Measurements from ENCODE around the gene SDHA. TPM values are rescaled to one million over a fixed set of nuclear protein-coding genes. Genes with fewer than 3 reads are reported as not detected.

SDHA gene
- total RNA-seq, 1 donor from 2014 or later, result 75.0 TPM

DNA sequence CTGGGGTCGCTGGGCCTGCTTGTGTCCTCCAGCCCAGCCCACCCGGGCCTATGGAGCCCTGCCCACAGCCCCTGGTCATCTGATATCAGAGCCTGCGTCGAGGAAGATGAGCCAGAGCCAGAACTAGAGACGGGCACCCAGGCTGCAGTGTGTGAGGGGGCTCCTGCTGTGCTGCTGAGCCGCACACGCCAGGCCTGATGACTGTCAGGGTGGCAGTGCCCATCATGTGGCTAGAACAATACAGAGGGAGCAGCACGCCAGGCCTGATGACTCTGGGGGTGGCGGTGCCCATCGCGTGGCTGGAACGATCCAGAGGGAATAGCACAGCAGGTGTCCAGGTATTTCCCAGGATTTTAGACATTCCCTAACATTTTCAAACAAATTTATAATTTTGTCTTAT is 36.0 kb upstream of the SDHA start:
- TF ChIP-seq, protein P1, sequence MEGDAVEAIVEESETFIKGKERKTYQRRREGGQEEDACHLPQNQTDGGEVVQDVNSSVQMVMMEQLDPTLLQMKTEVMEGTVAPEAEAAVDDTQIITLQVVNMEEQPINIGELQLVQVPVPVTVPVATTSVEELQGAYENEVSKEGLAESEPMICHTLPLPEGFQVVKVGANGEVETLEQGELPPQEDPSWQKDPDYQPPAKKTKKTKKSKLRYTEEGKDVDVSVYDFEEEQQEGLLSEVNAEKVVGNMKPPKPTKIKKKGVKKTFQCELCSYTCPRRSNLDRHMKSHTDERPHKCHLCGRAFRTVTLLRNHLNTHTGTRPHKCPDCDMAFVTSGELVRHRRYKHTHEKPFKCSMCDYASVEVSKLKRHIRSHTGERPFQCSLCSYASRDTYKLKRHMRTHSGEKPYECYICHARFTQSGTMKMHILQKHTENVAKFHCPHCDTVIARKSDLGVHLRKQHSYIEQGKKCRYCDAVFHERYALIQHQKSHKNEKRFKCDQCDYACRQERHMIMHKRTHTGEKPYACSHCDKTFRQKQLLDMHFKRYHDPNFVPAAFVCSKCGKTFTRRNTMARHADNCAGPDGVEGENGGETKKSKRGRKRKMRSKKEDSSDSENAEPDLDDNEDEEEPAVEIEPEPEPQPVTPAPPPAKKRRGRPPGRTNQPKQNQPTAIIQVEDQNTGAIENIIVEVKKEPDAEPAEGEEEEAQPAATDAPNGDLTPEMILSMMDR (IDR thresholded peaks at IDR 0.05; ENCODE audit: insufficient read depth, low read length, poor library complexity, severe bottlenecking), result no peak
- H3K27me3 ChIP-seq (ENCODE audit: control insufficient read depth, insufficient read depth, low read length), result peaks cover 2% of the 10 kb centered on the region
- H3K4me3 ChIP-seq (ENCODE audit: low read depth, low read length), result no peak overlapping the region
- DNase-seq (ENCODE audit: low read depth), result no peak
- no peaks in the 10 kb centered on the region for H3K36me3 ChIP-seq (ENCODE audit: control insufficient read depth, insufficient read depth, low read length)

DNA sequence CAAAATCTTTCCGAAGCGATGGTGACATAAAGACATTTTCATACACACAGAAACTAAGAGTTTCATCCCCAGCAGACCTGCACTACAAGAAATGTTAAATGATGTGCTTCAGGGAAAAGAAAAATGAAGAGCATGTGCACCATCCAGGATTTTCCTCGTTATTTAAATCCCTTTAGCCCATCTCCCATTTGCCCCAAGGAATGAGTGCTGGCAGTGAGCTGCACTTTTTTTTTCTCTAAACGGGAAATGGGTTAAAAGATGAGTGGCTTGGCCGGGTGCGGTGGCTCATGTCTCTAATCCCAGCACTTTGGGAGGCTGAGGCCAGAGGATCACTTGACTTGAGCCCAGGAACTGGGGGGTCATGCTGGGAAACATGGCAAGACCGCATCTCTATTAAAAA is 33.6 kb upstream of the SDHA start:
- H3K36me3 ChIP-seq (ENCODE audit: control insufficient read depth, insufficient read depth, low read length), result no peaks in the 10 kb centered on the region
- DNase-seq (ENCODE audit: low read depth), result no peak

DNA sequence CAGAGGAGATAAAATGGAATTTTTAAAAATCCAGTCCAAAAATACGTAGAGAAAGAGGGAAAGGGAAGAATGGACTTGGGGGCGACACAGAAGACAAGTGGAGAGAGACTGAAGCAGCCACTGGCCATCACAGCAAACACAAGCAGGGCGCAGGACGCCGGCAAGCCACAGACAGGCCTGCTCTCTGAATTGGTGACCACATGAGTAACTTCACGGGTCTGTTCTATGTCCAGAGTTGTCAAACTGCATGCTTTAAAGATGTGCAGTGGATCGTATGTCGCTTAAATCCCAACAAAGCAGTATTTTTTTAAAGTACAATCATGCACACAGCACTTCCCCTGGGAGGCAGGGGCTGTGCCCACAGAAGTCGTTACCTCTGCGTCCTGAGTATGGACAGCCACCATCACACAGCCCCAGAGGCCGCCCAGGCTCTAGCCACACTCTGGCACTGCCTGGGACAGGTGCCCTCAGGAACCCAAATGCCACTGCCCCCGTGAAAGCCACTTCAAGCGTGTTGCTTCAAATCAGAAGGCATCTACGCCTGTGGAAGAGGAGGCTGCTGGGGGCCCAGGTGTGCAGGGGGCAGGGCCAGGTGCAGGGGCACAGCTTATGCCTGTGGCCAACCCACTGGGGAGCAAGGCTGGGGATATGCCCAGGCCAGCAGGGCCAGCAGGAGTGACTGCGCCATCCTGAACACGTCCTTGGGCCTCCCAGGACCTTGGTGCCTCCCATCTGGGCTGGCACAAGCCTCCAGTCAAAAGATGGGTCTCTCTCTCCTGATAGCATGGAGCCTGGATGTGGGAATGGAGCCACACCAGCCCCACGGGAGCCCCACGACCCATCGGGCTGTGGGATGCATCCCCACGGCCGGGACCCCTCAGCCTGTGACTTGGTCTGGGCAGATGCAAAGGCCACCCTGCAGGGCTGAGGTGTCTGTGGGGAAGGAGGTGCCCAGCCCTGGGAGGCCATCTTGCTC is 32.7 kb upstream of the SDHA start:
- Histone ChIP-seq H3K36me3 (ENCODE audit: control insufficient read depth, insufficient read depth, low read length) (no peaks in the 10 kb centered on the region), H3K27me3 (ENCODE audit: control insufficient read depth, insufficient read depth, low read length) (peaks cover 14% of the 10 kb centered on the region), H3K4me3 (ENCODE audit: low read depth, low read length) (no peak overlapping the region)
- no peak for DNase-seq (ENCODE audit: low read depth)
- TF ChIP-seq, protein P1 (IDR thresholded peaks at IDR 0.05; ENCODE audit: insufficient read depth, low read length, poor library complexity, severe bottlenecking), result no peak

More for the DNA sequence above, 33.6 kb upstream of the SDHA start:
- peaks cover 9% of the 10 kb centered on the region for H3K27me3 ChIP-seq (ENCODE audit: control insufficient read depth, insufficient read depth, low read length)
- TF ChIP-seq, protein P1 (IDR thresholded peaks at IDR 0.05; ENCODE audit: insufficient read depth, low read length, poor library complexity, severe bottlenecking), result no peak
- no peak overlapping the region for H3K4me3 ChIP-seq (ENCODE audit: low read depth, low read length)

DNA sequence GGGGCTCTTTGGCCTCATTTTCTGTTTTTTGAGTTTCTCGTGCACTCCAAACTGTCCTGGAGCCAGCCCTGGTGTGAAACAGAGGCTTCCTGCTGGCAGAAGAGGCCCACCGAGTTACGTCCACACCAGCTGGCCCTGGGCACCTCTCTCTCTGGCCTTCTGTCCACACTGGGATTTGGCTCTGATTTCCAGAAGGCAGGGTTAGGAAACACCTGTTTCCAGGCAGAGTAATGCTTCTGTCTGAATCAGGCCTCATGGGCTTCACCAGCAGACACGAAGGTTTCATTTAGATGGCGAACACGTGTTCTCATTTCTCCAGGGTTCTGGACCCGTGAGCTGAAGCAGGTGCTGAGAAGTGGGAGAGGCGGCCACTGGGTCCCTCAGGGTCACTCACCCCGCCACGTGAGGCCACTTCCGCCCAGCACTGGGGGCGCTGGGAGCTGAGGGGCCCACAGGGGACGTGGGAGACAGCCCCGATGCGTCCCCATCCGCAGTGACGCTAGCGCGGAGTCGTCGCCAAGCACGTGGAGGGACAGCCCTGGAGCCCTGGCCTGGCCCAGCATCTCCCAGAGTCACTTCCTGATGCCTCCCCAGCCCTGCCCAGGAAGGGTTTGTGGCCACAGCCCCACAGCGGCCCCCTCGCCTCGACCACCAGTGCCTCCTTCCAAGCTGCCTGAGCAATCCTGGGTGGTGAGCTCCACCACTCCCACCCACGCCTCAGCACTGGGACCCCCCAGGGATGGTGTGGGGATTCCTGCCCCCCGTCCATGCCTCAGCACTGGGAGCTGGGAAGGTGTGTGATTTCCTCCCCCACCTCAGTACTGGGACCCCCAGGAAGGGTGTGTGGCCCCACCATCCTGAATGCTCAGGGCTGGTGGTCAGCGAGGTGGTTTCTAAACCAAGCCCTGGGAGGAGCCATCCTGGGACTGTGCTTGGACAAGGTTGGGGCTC is 31.8 kb upstream of the SDHA start:
- TF ChIP-seq, protein P1 (IDR thresholded peaks at IDR 0.05; ENCODE audit: insufficient read depth, low read length, poor library complexity, severe bottlenecking), result no peak
- Histone ChIP-seq H3K27me3 (ENCODE audit: control insufficient read depth, insufficient read depth, low read length) (peaks cover 24% of the 10 kb centered on the region), H3K4me3 (ENCODE audit: low read depth, low read length) (no peak overlapping the region), H3K36me3 (ENCODE audit: control insufficient read depth, insufficient read depth, low read length) (no peaks in the 10 kb centered on the region)
- no peak for DNase-seq (ENCODE audit: low read depth)

DNA sequence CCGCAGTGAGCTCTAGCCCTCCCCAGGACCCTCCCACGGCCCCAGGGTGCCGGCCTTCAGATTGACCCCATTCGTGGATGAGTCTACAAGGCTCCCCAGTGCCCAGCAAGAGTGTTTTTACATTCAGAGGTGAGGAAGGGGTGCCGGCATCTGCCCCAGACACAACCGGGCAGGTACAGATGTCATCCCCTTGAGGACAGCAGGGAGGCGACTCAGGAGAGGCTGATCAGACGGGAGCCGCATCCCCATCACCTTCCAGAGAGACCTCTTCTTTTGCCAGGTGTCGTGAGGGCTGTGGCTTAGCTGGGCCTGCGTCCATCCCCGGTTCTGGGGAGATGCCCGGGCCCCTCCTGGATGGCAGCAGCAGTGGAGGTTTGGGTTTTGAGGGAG is 31.1 kb upstream of the SDHA start:
- H3K27me3 ChIP-seq (ENCODE audit: control insufficient read depth, insufficient read depth, low read length), result peaks cover 30% of the 10 kb centered on the region
- no peaks in the 10 kb centered on the region for H3K36me3 ChIP-seq (ENCODE audit: control insufficient read depth, insufficient read depth, low read length)
- TF ChIP-seq, protein P1 (IDR thresholded peaks at IDR 0.05; ENCODE audit: insufficient read depth, low read length, poor library complexity, severe bottlenecking), result no peak
- DNase-seq (ENCODE audit: low read depth), result no peak
- no peak overlapping the region for H3K4me3 ChIP-seq (ENCODE audit: low read depth, low read length)
